Measurements from ENCODE around the gene EXOC2.

The EXOC2 gene

GRCh38 chr6:583116-583515 lies 109.8 kb downstream of the EXOC2 start:
- Histone ChIP-seq H4K20me1 (ENCODE audit: insufficient read depth, low read length) (no peaks in the 10 kb centered on the region), H3K27me3 (ENCODE audit: low read depth, low read length) (no peaks in the 10 kb centered on the region), H3K36me3 (replicated peaks; ENCODE audit: low read depth, low read length) (no peaks in the 10 kb centered on the region), H3K27ac (ENCODE audit: low read length) (no peak overlapping the region), H2AFZ (ENCODE audit: low read depth, low read length) (no peak overlapping the region), H3K79me2 (ENCODE audit: low read length) (no peaks in the 10 kb centered on the region), H3K4me2 (ENCODE audit: low read length) (no peak overlapping the region), H3K4me1 (ENCODE audit: low read length) (peaks cover 2% of the 10 kb centered on the region; the same call in 1 of the 2 replicates), H3K4me3 (ENCODE audit: low read length) (no peak overlapping the region), H3K9ac (ENCODE audit: low read length) (no peak overlapping the region), H3K9me3 (ENCODE audit: insufficient read depth, low read length) (no peaks in the 10 kb centered on the region)
- no peak for TF ChIP-seq EZH2phosphoT487 (IDR thresholded peaks at IDR 0.05; ENCODE audit: low read depth)
- TF ChIP-seq, protein P1, sequence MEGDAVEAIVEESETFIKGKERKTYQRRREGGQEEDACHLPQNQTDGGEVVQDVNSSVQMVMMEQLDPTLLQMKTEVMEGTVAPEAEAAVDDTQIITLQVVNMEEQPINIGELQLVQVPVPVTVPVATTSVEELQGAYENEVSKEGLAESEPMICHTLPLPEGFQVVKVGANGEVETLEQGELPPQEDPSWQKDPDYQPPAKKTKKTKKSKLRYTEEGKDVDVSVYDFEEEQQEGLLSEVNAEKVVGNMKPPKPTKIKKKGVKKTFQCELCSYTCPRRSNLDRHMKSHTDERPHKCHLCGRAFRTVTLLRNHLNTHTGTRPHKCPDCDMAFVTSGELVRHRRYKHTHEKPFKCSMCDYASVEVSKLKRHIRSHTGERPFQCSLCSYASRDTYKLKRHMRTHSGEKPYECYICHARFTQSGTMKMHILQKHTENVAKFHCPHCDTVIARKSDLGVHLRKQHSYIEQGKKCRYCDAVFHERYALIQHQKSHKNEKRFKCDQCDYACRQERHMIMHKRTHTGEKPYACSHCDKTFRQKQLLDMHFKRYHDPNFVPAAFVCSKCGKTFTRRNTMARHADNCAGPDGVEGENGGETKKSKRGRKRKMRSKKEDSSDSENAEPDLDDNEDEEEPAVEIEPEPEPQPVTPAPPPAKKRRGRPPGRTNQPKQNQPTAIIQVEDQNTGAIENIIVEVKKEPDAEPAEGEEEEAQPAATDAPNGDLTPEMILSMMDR (IDR thresholded peaks at IDR 0.05; ENCODE audit: low read depth, low read length): no peak

- no peaks in the 10 kb centered on the region for H3K27me3 ChIP-seq (ENCODE audit: low read depth, low read length)
- H3K36me3 ChIP-seq (replicated peaks; ENCODE audit: low read depth, low read length): no peaks in the 10 kb centered on the region
- H3K4me2 ChIP-seq (ENCODE audit: low read length): no peak overlapping the region
- H3K9ac ChIP-seq (ENCODE audit: low read length): no peak overlapping the region
- H3K9me3 ChIP-seq (ENCODE audit: insufficient read depth, low read length): no peaks in the 10 kb centered on the region
- no peak overlapping the region for H3K4me3 ChIP-seq (ENCODE audit: low read length)
- peaks cover 2% of the 10 kb centered on the region; the same call in 1 of the 2 replicates for H3K4me1 ChIP-seq (ENCODE audit: low read length)
- no peak overlapping the region for H2AFZ ChIP-seq (ENCODE audit: low read depth, low read length)
- H3K27ac ChIP-seq (ENCODE audit: low read length): no peak overlapping the region
- H3K79me2 ChIP-seq (ENCODE audit: low read length): no peaks in the 10 kb centered on the region
- TF ChIP-seq, protein P1 (IDR thresholded peaks at IDR 0.05; ENCODE audit: low read depth, low read length): no peak
- no peak for TF ChIP-seq EZH2phosphoT487 (IDR thresholded peaks at IDR 0.05; ENCODE audit: low read depth)
- H4K20me1 ChIP-seq (ENCODE audit: insufficient read depth, low read length): no peaks in the 10 kb centered on the region
Observed at GRCh38 chr6:582370-582769, 110.6 kb downstream of the EXOC2 start.

GRCh38 chr6:579339-579738 lies 113.6 kb downstream of the EXOC2 start:
- no peaks in the 10 kb centered on the region for H3K79me2 ChIP-seq (ENCODE audit: low read length)
- H3K27me3 ChIP-seq (ENCODE audit: low read depth, low read length): no peaks in the 10 kb centered on the region
- no peak overlapping the region for H3K27ac ChIP-seq (ENCODE audit: low read length)
- H3K9ac ChIP-seq (ENCODE audit: low read length): no peak overlapping the region
- H3K9me3 ChIP-seq (ENCODE audit: insufficient read depth, low read length): no peaks in the 10 kb centered on the region
- H2AFZ ChIP-seq (ENCODE audit: low read depth, low read length): no peak overlapping the region
- peaks cover 4% of the 10 kb centered on the region for H3K36me3 ChIP-seq (replicated peaks; ENCODE audit: low read depth, low read length)
- H4K20me1 ChIP-seq (ENCODE audit: insufficient read depth, low read length): no peaks in the 10 kb centered on the region
- no peak overlapping the region for H3K4me2 ChIP-seq (ENCODE audit: low read length)
- H3K4me3 ChIP-seq (ENCODE audit: low read length): no peak overlapping the region
- TF ChIP-seq, protein P1 (IDR thresholded peaks at IDR 0.05; ENCODE audit: low read depth, low read length): peak; percentile 61
- no peak for TF ChIP-seq EZH2phosphoT487 (IDR thresholded peaks at IDR 0.05; ENCODE audit: low read depth)
- peaks cover 2% of the 10 kb centered on the region; the same call in 1 of the 2 replicates for H3K4me1 ChIP-seq (ENCODE audit: low read length)

DNA sequence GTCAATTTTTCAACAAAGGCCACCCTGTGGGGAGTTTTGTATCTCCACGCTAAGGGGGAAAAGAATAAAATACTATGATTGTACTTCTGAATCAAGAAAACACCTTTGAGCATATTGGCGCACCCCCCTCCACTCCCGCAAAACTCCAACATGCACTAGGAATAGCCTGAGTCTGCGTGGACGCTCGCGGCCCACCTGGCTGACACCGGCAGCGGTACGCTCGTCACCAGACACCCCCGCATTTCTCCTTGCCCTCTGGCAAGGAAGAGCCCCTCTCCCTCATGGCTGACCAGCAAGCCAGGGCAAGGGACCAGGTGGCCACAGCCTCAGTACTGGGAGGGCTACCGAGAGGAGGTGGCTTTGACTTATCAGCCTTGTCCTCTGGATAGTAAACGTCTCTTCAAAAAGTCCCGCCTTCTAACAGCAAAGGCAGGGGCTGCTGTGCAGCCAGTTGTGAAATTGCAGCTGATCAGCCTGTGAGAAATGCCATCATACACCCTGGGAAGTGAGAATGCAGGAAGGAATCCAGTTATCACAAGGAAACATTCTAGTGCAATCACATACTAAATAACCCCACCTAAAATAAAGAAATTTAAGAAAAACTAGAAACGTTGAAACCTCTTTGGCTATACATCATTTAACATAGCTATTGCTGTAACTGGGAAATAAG lies 120.2 kb downstream of the EXOC2 start:
- no peak overlapping the region for H3K4me3 ChIP-seq (ENCODE audit: low read length)
- no peak overlapping the region for H3K9ac ChIP-seq (ENCODE audit: low read length)
- no peaks in the 10 kb centered on the region for H3K79me2 ChIP-seq (ENCODE audit: low read length)
- no peak for TF ChIP-seq EZH2phosphoT487 (IDR thresholded peaks at IDR 0.05; ENCODE audit: low read depth)
- TF ChIP-seq, protein P1 (IDR thresholded peaks at IDR 0.05; ENCODE audit: low read depth, low read length): no peak
- no peaks in the 10 kb centered on the region for H3K9me3 ChIP-seq (ENCODE audit: insufficient read depth, low read length)
- H4K20me1 ChIP-seq (ENCODE audit: insufficient read depth, low read length): no peaks in the 10 kb centered on the region
- no peak overlapping the region for H3K4me2 ChIP-seq (ENCODE audit: low read length)
- H2AFZ ChIP-seq (ENCODE audit: low read depth, low read length): no peak overlapping the region
- peaks cover 4% of the 10 kb centered on the region for H3K36me3 ChIP-seq (replicated peaks; ENCODE audit: low read depth, low read length)
- H3K4me1 ChIP-seq (ENCODE audit: low read length): no peaks in the 10 kb centered on the region
- no peaks in the 10 kb centered on the region for H3K27me3 ChIP-seq (ENCODE audit: low read depth, low read length)
- no peak overlapping the region for H3K27ac ChIP-seq (ENCODE audit: low read length)
